ENCODE data around the gene SETD4.

SETD4 gene

GRCh38 chr21:36034211-36034913, 26.0 kb downstream of the SETD4 start:
- DNase-seq (ENCODE audit: low read depth): no peak
- TF ChIP-seq, protein P1, sequence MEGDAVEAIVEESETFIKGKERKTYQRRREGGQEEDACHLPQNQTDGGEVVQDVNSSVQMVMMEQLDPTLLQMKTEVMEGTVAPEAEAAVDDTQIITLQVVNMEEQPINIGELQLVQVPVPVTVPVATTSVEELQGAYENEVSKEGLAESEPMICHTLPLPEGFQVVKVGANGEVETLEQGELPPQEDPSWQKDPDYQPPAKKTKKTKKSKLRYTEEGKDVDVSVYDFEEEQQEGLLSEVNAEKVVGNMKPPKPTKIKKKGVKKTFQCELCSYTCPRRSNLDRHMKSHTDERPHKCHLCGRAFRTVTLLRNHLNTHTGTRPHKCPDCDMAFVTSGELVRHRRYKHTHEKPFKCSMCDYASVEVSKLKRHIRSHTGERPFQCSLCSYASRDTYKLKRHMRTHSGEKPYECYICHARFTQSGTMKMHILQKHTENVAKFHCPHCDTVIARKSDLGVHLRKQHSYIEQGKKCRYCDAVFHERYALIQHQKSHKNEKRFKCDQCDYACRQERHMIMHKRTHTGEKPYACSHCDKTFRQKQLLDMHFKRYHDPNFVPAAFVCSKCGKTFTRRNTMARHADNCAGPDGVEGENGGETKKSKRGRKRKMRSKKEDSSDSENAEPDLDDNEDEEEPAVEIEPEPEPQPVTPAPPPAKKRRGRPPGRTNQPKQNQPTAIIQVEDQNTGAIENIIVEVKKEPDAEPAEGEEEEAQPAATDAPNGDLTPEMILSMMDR (IDR thresholded peaks at IDR 0.05; ENCODE audit: insufficient read depth, low read depth, low read length, missing control alignments): no peak

GRCh38 chr21:36032647-36033406, 27.5 kb downstream of the SETD4 start:
- TF ChIP-seq, protein P1 (IDR thresholded peaks at IDR 0.05; ENCODE audit: insufficient read depth, low read depth, low read length, missing control alignments): no peak
- no peak overlapping the region for H3K4me3 ChIP-seq (ENCODE audit: low read depth, low read length)
- DNase-seq (ENCODE audit: low read depth): no peak

More at GRCh38 chr21:36034211-36034913, 26.0 kb downstream of the SETD4 start:
- H3K4me3 ChIP-seq (ENCODE audit: low read depth, low read length): no peak overlapping the region

GRCh38 chr21:36030581-36031189, 29.6 kb downstream of the SETD4 start:
- no peak for DNase-seq (ENCODE audit: low read depth)
- no peak overlapping the region for H3K4me3 ChIP-seq (ENCODE audit: low read depth, low read length)
- TF ChIP-seq, protein P1 (IDR thresholded peaks at IDR 0.05; ENCODE audit: insufficient read depth, low read depth, low read length, missing control alignments): no peak

- no peak overlapping the region for H3K4me3 ChIP-seq (ENCODE audit: low read depth, low read length)
- TF ChIP-seq, protein P1 (IDR thresholded peaks at IDR 0.05; ENCODE audit: insufficient read depth, low read depth, low read length, missing control alignments): no peak
- no peak for DNase-seq (ENCODE audit: low read depth)
Measured at GRCh38 chr21:36029309-36029708, 31.0 kb downstream of the SETD4 start.

- TF ChIP-seq, protein P1 (IDR thresholded peaks at IDR 0.05; ENCODE audit: insufficient read depth, low read depth, low read length, missing control alignments): peak; percentile 96
- no peak overlapping the region for H3K4me3 ChIP-seq (ENCODE audit: low read depth, low read length)
- peak; percentile 73 for DNase-seq (ENCODE audit: low read depth)
Measured at GRCh38 chr21:36028127-36029069, 31.9 kb downstream of the SETD4 start.

- H3K4me3 ChIP-seq (ENCODE audit: low read depth, low read length): no peak overlapping the region
- peak; percentile 18 for DNase-seq (ENCODE audit: low read depth)
- TF ChIP-seq, protein P1 (IDR thresholded peaks at IDR 0.05; ENCODE audit: insufficient read depth, low read depth, low read length, missing control alignments): no peak
Measured at GRCh38 chr21:36027347-36027746, 33.0 kb downstream of the SETD4 start.
